ENCODE results near the gene CDK9.

CDK9 gene

DNA sequence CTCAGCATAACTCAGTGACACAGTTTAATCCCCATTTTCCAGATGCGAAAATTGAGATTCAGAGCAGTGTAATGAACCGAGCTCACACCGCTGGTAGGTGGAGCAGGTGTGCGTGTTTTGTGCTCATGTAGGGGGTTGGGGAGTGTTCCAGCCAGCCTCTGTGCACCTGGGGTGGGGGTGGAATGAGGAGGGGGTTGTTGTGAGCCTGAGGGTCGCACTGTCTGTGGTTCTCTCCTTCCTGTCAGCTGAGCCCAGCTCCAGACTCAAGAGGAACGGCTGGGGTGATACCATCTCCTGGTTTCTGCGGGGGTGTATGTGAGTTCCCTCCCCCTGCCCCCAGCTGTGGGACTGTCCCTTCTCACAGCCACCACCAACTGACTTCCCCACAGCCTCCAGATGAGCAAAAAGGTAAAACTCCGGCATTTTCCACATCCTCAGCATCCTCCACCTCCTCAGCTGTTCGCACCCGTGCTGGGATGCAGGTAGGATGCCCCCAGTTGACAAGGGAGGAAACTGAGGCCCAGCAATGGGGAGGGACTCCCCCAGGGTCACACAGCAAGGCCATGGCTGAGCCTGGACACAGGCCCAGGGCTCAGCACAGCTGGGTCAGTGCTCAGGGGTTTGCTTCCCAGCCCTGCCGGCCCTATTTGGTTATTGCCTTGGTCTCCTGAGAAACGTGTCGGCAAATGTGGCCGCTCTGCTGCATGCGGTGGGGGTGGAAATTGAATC, 9.5 kb upstream of the CDK9 start:
- H3K36me3 ChIP-seq = no peaks in the 10 kb centered on the region
- H3K9me3 ChIP-seq (ENCODE audit: severe bottlenecking) = no peaks in the 10 kb centered on the region
- DNase-seq = peak; percentile 55
- H3K4me3 ChIP-seq (ENCODE audit: low read depth, low read length) = no peak overlapping the region
- H3K27me3 ChIP-seq (ENCODE audit: insufficient read depth, low read depth, severe bottlenecking) = no peaks in the 10 kb centered on the region
- H3K27ac ChIP-seq = no peak overlapping the region
- TF ChIP-seq, protein P1, sequence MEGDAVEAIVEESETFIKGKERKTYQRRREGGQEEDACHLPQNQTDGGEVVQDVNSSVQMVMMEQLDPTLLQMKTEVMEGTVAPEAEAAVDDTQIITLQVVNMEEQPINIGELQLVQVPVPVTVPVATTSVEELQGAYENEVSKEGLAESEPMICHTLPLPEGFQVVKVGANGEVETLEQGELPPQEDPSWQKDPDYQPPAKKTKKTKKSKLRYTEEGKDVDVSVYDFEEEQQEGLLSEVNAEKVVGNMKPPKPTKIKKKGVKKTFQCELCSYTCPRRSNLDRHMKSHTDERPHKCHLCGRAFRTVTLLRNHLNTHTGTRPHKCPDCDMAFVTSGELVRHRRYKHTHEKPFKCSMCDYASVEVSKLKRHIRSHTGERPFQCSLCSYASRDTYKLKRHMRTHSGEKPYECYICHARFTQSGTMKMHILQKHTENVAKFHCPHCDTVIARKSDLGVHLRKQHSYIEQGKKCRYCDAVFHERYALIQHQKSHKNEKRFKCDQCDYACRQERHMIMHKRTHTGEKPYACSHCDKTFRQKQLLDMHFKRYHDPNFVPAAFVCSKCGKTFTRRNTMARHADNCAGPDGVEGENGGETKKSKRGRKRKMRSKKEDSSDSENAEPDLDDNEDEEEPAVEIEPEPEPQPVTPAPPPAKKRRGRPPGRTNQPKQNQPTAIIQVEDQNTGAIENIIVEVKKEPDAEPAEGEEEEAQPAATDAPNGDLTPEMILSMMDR (IDR thresholded peaks at IDR 0.05; ENCODE audit: low read depth, low read length) = no peak

DNA sequence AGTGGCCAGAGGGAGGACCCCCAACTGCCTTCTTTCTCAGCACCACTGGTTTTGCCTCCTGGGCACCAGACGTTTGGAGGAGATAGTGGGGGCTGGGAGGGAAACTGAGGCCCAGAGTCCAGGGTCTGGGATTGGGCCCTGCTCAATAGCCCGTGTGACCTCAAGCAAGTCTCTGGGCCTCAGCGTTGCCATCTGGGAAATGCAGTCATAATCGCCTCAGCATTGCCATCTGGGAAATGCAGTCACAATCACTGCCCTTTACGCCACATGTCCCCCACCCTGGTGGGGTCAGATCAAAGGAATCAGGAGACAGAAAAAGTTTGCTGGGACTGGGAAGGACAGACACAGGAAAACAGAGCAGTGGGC, 8.9 kb upstream of the CDK9 start:
- TF ChIP-seq, protein P1 (IDR thresholded peaks at IDR 0.05; ENCODE audit: low read depth, low read length) = no peak
- DNase-seq = no peak
- H3K27me3 ChIP-seq (ENCODE audit: insufficient read depth, low read depth, severe bottlenecking) = no peaks in the 10 kb centered on the region
- H3K27ac ChIP-seq = no peak overlapping the region
- no peak overlapping the region for H3K4me3 ChIP-seq (ENCODE audit: low read depth, low read length)
- H3K36me3 ChIP-seq = no peaks in the 10 kb centered on the region
- no peaks in the 10 kb centered on the region for H3K9me3 ChIP-seq (ENCODE audit: severe bottlenecking)

DNA sequence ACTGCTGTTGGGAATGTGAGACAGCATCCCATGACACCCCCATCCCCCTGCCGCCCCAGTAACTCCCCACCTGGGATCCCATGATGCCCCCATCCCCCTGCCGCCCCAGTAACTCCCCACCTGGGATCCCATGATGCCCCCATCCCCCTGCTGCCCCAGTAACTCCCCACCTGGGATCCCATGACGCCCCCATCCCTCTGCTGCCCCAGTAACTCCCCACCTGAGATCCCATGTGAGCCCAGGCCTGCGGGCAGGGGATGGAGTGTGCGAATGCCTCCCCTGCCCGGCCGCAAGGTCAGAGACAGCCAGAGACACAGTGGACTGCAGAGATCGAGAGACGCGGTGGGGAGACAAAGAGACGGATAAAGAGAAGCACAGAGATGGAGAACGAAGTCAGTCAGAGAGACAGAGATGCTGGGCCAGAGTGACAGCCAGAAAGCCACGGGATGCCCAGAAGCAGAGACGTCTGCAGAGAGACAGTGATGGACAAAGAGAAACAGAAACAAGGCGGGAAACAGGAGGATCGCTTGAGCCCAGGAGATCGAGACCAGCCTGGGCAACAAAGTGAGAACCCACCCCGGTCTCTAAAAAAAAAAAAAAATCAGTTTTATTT, 8.4 kb upstream of the CDK9 start:
- no peaks in the 10 kb centered on the region for H3K9me3 ChIP-seq (ENCODE audit: severe bottlenecking)
- DNase-seq = no peak
- no peaks in the 10 kb centered on the region for H3K27me3 ChIP-seq (ENCODE audit: insufficient read depth, low read depth, severe bottlenecking)
- H3K27ac ChIP-seq = no peak overlapping the region
- H3K36me3 ChIP-seq = no peaks in the 10 kb centered on the region
- TF ChIP-seq, protein P1 (IDR thresholded peaks at IDR 0.05; ENCODE audit: low read depth, low read length) = no peak
- no peak overlapping the region for H3K4me3 ChIP-seq (ENCODE audit: low read depth, low read length)

DNA sequence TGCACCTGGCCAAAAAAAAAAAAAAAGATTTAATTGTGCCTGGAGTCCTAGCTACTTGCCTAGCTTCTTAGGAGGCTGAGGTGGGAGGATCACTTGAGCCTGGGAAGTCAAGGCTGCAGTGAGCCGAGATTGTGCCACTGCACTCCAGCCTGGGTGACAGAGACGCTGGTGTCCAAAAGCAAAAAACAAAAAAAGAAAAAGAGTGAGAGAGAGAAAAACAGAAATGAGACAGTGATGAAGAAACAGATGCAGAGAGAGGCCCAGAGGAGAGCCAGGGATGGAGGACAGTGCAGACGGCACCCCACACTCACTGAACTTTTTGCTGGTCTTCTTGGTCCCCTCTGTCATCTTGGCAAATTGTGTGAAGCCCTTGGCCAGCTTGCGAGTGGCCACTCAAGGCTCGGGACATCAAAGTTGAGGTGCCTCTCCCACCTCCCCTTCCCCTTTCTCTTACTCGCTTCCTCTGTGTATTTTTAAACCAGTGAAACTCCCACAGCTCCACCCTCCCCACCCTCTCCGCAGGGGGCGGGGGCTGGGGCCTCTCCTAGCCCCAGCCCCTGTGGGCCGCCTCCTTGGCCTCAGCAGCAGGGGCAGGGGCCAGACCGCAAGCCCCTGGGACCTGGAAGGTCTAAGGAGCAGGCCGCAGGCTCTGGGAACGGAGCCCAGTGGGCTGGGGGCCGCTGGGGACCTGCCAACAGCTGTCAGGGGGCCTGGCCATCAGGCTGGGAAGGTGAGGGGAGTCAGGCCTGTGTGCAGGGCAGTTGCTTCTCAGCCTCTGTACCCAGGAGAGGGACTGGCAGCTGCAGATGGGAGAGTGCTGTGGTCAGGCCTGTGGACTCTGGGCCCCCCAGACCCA, 7.3 kb upstream of the CDK9 start, which contains the start of gene SH2D3C:
Gene SH2D3C, minus strand, starts transcription at position 387 of the 856 bp plus-strand sequence. Its CDS starts 39 bp downstream, at position 348.
- Histone ChIP-seq H3K27me3 (ENCODE audit: insufficient read depth, low read depth, severe bottlenecking) (no peaks in the 10 kb centered on the region), H3K36me3 (no peaks in the 10 kb centered on the region), H3K4me3 (ENCODE audit: low read depth, low read length) (no peak within 1 kb of the TSS), H3K9me3 (ENCODE audit: severe bottlenecking) (no peaks in the 10 kb centered on the region), H3K27ac (peak within 1 kb of the TSS; percentile 6; the same call in 1 of the 2 replicates)
- TF ChIP-seq, protein P1 (IDR thresholded peaks at IDR 0.05; ENCODE audit: low read depth, low read length) = no peak
- no peak for DNase-seq

DNA sequence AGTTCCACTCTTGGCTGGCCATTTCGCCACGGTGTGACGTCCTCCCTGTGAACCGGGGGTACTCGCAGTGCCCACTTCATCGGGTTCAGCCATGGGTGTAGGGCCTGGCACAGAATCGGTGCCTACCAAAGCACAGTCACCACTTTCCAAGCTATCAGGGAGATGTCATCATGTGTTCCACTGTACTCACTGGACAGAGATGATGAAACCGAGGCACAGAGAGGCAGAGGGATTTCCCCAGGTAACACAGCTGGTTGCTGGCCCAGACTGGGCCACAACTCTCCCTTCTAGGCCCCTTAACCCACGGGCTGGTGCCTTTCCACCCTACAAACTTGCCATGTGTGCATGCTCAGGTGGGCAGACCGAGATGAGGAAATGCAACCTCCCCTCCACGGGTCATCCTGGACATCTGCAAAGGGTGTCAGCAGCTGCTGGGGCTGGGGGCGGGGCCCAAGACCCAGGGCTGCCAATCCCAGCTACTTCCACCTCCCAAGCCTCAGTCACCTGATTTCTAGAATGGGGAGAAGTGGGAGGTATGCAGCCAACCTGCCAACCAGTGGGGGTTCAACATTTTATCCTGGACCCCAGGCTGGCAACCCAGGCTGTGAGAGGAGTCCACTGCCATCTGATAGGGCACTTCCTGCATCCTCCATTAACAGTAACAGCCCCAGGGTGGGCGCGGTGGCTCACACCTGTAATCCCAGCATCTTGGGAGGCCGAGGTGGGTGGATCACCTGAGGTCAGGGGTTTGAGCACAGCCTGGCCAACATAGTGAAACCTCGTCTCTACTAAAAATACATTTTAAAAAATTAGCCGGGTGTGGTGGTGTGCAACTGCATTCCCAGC, 6.5 kb upstream of the CDK9 start:
- TF ChIP-seq, protein P1 (IDR thresholded peaks at IDR 0.05; ENCODE audit: low read depth, low read length) = no peak
- no peak for DNase-seq
- Histone ChIP-seq H3K9me3 (ENCODE audit: severe bottlenecking) (no peaks in the 10 kb centered on the region), H3K4me3 (ENCODE audit: low read depth, low read length) (no peak overlapping the region), H3K36me3 (no peaks in the 10 kb centered on the region), H3K27ac (no peak overlapping the region), H3K27me3 (ENCODE audit: insufficient read depth, low read depth, severe bottlenecking) (no peaks in the 10 kb centered on the region)
